Sciatic nerve (tissue), 2 donors: Measurements from ENCODE around the gene BABAM2. TPM values are rescaled to one million over a fixed set of nuclear protein-coding genes. Genes with fewer than 3 reads are reported as not detected.
"Not testable (repeated sequence)": the region's sequence is repeated elsewhere in the genome, so short reads cannot be mapped to it uniquely, and the experiment has no call there.

Experiments
- ATAC-seq: fragments of 200-7000 bp; cut with Tn5 transposase; one replicate; pipeline ENCODE4 v1.9.1; 2020; ENCODE audit warnings: mild to moderate bottlenecking, moderate library complexity
- DNase-seq: peaks from one replicate; pipeline ENCODE4 v3.0.0-alpha.2; 2020; ENCODE audit warnings: low spot score
- intact Hi-C: fragments of 100-400 bp; cut with DNase I; formaldehyde crosslinking; loops from one replicate; pipeline ENCODE4 v1.14.2; 2022
- total RNA-seq: library from RNA; stranded (reverse); fragmentation: NEBNext Ultra II Directional; extraction: Animal tissue kit (Norgen Biotek cat#: 25700); gene quantifications from one replicate; pipeline ENCODE4 v1.2.1, GENCODE V29; 2021
- donor health status: DM: no; HTN: no; CAD: no.
- donor health status: DM: no; HTN: no; CAD: no.

The BABAM2 gene
- total RNA-seq, 1 donor from 2014 or later: 38.2 TPM

DNA sequence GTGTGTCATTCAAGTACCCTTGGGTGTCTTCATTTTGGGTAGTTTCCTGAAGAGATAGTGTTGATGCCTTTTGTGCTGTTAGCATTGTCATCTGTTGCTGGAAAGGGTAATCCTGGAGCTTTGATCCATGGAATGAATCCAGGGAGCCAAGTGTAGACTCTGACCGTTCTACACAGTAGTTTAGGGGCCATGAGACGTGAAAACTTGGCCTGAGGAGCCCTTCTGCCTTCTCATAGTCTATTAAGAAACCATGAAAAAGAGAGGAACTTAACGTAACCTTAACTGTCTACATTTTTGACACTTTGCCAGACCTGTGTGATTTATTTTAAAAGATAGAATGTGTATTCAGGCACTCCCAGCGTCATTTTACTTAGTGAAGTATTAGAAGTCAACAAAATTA is 194.0 kb downstream of the BABAM2 start:
- DNase-seq (no peak), ATAC-seq (no peak)
- intact Hi-C loops: no loop called here

DNA sequence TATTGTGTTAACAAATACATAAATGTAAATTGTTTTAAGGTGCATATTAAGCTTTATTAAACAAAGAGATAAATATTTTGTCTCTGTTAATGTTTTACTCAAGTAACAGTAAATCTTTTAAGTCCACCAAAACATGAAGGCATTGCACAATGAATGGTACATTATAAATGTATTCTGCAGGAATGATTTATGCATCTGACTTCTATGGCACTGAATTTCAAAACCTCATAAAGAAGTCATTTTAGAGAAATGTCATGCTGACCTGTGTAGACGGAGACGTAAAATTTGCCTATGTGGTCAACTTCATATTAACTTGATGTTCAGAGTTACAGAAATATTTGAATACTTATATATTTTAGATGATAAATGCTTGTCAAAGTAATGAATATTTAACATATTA is 194.7 kb downstream of the BABAM2 start:
- intact Hi-C loops: no loop called here
- DNase-seq (no peak), ATAC-seq (no peak)

DNA sequence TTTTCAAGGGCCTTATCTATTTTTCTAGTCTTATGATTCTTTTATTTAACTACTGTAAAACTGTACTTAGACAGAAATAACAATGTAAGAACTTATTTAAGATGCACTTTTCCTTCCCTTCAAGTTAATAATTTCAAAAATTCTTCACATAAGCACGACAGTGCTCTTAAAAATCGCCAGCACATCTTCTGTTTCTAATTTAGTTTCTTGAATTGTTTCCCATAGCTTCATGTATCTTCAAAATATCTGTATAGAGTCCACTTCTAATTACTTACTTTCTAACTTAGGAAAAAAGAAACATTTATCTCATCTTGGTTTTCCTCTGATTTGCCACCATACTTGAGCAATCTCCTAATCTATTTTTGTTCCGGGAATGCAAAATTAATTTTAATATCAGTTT is 196.1 kb downstream of the BABAM2 start:
- no peak for ATAC-seq
- intact Hi-C loops: no loop called here
- no peak for DNase-seq

DNA sequence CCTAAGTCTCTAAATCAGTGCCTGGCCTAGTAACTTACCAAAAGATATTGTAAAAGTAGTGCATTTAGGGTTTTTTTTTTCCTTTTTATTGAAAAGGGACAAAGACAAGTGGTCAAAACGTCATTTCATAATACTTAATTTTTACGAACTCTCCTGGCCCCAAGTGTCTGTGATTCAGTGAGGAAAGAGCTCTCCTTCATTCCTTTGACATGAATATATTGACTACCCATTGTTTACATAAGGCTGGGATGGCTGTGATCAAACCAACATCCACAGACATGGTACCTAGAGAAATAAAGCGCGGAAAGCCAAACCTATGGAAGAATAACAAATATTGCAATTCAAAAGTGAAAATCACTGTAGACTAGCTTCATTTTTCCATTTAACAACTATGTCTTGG is 198.4 kb downstream of the BABAM2 start:
- intact Hi-C loops: no loop called here
- DNase-seq: no peak
- no peak for ATAC-seq

DNA sequence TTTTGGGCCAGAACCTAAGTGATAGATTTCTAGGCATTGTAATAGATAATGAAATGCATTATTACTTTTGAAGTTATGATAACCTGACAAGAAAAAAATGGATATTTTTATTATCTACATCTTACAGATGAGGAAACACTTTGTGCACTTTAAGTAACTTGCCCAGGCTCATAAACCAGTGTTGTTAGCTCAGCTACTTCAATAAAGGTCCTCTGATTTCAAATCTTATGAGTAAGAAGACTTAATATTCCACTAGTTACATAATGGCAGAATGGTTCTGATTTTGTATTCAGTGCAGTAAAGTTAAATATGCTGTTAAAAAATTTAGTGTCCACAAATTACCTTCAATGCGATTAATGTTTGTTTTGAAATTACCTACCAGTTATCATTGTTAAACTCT is 199.0 kb downstream of the BABAM2 start:
- ATAC-seq: no peak
- no peak for DNase-seq
- intact Hi-C loops: no loop called here

DNA sequence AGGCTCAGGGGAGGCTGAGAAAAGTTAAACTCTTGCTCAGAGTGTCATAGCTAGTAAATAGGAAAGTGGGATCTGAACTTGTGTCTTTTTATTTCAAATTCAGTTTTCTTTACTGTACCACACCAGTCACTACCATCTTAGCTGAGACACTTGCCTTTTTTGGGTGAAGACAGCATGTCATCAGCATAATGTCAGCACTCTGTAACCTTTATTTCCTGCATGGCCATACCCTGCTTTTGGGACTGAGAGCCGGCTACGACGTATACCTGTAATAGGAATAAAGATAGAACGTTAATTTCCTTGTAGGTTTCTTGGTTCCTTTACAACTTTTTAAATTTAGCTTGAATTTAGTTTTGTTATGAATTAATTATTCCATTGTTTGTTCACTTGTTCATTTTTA is 202.8 kb downstream of the BABAM2 start:
- ATAC-seq (no peak), DNase-seq (no peak)
- intact Hi-C loops: no loop called here

DNA sequence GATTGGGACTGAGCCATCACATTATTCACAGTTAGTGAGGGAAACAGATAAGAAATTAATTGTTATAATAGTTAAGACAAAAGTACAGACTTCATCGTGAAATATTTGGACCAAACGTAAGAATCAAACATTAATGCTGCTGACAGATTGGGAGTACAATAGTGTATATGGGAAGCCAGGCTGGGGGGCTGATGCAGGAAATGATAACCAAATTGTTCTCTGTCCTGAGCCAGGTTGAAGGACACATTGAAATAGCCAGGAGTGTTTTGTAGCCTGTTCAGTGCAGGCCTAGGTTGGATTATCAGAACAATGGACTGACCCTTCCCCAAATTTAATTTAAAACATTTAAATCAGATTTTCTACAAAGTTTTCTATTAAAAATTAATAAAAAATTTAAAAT is 203.2 kb downstream of the BABAM2 start:
- intact Hi-C loops: no loop called here
- ATAC-seq (no peak), DNase-seq (no peak)

DNA sequence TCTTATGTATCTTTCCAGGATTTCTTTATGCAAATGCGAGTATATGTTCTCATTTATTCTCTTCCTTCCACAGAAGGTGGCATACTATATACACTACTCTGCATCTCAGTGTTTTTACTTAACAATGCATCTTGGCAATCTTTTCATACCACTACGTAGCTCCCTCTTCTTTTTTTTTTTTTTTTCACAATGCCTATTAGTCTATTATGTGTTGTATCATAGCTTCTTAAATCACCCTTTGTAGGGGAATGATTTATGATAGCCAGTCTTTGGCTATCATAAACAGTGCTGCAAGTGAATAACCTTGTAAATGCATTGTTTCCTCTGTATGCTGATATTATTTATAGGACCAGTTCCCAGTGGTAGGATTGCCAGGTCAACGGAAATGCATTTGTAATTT is 204.2 kb downstream of the BABAM2 start:
- intact Hi-C loops: no loop called here
- DNase-seq: no peak
- ATAC-seq: no peak

DNA sequence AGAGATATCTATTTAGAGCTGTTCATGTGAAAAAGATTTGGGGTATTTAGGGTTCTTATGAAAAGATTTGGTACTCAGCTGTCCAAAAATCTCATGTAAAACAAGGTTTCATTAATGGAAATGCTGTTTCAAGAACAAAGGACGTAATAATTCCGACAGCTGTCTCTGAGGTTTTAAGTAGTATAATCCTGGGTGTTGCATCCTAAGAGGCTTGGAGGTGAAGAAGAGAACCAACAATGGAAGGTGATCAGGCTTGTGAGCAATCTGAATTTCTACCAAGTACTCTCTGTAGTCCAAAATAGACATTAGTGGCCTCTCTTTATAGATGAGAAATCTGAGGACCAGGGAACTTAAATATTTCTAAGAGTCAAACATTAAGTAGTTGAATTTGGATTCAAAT is 205.1 kb downstream of the BABAM2 start:
- intact Hi-C loops: no loop called here
- ATAC-seq (no peak), DNase-seq (no peak)

DNA sequence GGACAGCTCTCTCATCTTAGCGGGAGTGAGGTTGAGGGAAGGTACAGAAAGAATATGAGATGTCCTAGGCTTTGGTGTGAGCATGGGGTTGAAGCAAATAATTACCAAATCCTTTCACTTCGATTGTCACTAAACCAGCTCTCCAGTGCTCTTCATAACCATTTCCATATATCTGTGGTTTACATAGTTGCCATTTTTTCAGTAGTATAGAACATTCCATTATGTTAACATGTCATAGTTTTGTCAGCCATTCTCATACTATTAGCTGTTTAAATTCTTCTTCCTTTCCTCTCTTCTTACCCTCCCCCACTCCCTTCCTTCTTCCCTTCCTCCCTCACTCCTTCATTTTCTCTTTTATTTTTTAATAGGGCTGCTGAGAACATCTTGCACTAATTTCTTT is 205.9 kb downstream of the BABAM2 start:
- DNase-seq: no peak
- intact Hi-C loops: no loop called here

DNA sequence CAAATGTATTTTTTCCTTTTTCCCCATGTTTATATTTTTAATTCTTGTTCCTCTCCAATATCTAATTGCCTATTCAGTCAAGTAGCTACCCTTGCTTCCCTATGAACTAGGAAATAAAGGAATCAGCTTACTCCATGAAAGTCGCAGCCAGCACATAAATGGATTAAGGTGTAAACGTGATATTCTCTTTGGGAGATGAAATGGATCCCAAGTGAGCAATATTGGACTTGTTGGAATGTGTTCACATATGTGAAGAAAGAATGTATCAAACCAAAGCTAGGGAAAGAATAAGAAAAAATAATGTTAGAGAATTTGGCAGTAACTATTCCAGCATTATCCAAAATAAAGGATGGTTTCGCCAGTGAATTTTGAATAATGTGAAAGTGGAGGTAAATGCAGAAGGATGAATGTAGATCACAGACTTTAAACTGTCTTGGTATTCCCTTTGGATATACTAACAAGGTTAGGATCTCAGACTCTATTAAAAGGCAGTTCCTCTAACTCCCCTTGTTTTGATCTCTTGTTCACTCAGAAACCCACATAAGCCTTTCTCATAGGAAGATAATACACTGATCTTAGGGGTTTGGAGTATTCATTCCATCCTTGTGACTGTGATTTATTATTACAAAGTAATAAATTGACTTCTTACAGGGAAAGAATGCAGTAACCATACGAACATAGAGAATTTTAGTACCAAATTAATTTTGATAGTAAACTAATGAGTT is 208.1 kb downstream of the BABAM2 start:
- intact Hi-C loops: no loop called here
- no peak for DNase-seq
- no peak for ATAC-seq

More for the DNA sequence above, 205.9 kb downstream of the BABAM2 start:
- no peak for ATAC-seq

DNA sequence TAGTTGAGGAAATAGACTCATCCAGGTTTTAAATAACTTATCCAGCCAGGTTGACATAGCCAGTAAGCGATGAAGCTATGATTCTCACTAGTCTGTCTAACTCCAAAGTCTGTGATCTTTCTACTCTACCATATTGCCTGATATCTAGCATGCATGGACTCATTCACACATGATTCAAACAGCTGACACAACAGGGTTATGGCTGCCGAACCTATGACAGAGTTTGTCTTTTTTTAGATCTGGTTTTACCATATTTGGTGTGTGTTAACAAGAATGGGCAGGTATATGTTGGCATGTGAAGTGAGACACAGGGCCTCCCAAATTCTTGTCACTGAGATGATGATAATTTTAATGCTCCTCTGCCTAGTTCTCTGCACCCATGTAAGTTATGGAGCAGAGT is 210.6 kb downstream of the BABAM2 start:
- ATAC-seq (no peak), DNase-seq (no peak)
- intact Hi-C loops: no loop called here

DNA sequence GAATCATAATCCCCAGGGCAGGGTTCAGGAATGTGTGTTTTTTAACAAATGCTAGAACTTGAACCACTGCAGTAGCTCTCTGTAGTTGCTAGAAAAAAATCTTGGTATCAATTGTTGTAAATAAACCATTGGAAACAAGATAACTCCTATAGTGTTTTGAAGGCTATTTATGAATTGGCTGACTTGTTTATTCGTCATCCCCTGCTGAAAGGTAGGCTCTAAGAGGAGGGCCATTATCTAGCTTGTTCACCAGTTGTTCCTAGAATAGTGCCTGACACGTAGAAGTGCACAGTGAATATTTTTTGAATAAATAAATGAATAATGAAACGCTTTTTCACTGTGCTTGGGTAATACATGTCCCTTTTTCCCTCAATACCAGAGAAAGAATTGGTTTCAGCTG is 211.4 kb downstream of the BABAM2 start:
- intact Hi-C loops: no loop called here
- DNase-seq: no peak
- ATAC-seq: peak; percentile 45

DNA sequence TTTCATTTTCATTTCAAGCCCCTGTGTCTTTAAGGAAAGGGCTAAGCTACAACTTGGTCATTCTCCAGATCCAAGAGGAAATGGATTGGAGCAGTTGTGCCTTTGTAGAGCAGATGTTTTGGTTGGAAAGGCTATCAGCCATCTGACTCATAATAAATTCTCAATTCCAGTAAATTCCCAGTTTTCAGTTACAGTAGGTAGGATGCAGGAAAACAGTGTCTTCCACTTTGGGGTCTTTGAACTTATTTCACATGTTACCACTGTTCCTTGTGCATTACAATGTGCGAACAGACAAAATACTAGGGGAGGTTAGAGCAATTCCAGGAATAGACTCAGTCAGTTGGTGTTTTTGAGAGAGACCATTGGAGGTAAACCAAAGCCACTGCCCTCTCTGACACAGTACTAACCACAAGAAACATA is 211.9 kb downstream of the BABAM2 start:
- DNase-seq: no peak
- intact Hi-C loops: no loop called here
- ATAC-seq: peak; percentile 91

DNA sequence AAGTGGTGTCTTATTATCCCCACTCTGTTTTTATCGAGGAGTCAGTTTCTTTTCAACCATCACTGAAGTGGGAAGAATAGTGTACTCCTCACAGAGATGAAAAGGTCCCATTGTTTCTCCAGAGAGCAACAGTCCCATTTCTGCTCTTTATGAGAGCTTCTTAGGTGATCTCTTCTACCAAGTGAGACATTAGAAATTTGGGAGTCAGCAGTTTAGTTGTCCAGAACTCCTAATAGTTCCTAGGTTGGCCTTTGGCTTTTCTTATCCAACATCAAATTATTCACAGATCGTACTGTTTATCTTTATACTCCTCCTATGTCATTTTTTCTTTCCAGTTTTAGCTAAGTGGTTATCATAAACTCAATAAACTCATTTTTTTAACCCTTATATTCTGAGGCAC is 213.1 kb downstream of the BABAM2 start:
- ATAC-seq (no peak), DNase-seq (no peak)
- intact Hi-C loops: no loop called here

DNA sequence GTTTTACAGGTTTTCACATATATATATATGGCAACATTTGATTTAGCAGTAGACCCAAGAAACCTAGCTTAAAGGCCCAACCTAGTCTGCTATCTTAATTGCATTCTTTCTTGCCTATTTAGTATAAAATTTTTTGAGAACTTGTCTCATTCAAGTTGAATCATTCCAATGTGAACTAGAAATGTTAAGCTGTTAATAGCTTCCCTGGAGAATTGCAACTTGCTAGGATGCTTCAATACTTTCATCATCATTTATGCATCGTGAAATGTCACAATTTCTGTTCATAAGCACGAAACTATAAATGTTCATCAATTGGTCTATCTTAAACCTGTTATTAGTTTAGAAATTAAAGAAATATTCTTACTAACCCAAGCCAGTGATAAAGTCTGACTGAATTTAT is 217.6 kb downstream of the BABAM2 start:
- ATAC-seq: no peak
- intact Hi-C loops: no loop called here
- no peak for DNase-seq

DNA sequence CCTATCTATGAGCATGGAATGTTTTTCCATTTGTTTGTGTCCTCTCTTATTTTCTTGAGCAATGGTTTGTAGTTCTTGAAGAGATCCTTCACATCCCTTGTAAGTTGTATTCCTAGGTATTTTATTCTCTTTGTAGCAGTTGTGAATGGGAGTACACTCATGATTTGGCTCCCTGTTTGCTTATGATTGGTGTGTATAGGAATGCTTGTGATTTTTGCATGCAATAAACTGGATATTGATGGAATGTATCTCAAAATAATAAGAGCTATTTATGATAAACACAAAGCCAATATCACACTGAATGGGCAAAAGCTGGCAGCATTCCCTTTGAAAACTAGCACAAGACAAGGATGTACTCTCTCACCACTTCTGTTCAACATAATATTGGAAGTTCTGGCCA is 223.2 kb downstream of the BABAM2 start:
- DNase-seq, intact Hi-C loops, ATAC-seq: not testable (repeated sequence)

DNA sequence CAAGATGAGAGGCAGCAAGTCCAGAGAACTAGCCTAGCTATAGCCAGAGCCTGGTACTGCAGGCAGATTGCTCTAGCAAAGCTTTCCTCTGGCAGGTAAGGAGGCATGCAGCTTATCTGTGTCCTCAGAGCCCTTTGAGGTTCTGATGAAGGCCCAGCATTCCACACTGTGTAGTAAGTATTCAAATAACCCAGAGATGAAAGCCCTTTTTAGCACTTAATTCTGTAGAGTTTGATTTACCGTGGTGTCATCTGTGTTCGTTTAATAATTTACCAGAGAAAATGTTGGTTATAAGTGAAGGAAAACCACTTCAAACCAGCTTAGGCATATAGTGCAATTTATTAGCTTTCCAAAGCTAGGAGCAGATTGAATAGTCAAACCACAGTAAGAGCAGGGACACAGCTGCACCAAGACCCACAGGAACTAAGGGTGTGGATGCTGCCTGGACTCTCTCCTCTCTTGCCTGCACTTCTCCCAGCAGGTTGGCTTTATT is 226.6 kb downstream of the BABAM2 start:
- DNase-seq (no peak), ATAC-seq (no peak)
- intact Hi-C loops: no loop called here

DNA sequence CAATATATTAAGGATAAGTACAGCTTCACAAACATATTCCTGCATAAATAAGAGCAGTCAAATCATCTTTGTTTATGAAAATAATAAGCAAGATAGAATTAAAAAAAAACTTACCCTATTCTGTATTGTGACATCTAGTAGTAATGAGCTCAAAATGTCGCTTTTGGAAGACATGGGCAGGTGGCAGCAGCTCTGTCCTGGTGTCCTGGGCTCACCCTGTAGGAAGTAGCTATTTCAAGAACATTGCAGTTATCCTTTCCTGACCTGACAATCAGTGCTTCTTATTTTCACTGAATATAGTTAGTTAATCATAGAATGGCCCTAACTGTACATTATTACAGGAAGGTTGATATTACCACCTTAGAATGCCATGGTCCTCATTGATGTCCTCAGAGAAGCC is 229.1 kb downstream of the BABAM2 start:
- ATAC-seq (no peak), DNase-seq (no peak)
- intact Hi-C loops: no loop called here

DNA sequence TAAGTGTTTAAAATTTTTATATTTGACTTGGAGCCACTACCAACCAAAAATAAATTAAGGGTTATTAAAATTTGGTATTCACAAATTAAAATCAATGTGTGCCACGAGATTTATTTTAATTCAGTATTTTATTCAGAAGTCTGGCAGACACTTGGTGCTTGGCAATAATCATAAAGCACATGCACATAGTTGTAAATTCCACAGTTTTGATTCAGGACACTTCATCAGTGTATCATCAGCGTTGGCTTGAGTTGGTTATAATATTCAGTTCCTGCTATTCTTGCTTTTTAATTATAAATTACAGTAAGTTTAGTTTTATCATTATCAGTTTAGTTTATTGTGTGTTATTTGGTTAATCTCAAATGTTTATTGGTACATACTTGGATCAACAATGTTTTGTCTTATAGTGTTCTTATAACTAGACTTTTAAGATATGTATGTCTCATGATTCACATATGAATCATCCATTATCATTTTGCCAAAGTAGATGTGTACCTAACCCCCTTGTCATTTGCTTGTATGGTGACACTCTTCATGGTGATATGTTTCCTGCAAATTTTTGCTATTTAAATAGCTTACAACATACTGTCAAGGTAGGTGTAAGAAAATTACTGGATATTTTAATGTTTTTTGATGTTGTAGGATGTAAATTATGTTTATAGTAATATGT is 237.9 kb downstream of the BABAM2 start:
- intact Hi-C loops: no loop called here
- DNase-seq (no peak), ATAC-seq (no peak)
